Smooth muscle cell of the brain vasculature (primary cell): ENCODE results near the gene ATRX.
"Not testable (repeated sequence)": the region's sequence is repeated elsewhere in the genome, so short reads cannot be mapped to it uniquely, and the experiment has no call there.

Experiments used
- DNase-seq: peaks from one replicate; pipeline ENCODE4 v3.0.0-alpha.2; 2012; ENCODE audit warnings: low read depth, low spot score

Gene ATRX

DNA sequence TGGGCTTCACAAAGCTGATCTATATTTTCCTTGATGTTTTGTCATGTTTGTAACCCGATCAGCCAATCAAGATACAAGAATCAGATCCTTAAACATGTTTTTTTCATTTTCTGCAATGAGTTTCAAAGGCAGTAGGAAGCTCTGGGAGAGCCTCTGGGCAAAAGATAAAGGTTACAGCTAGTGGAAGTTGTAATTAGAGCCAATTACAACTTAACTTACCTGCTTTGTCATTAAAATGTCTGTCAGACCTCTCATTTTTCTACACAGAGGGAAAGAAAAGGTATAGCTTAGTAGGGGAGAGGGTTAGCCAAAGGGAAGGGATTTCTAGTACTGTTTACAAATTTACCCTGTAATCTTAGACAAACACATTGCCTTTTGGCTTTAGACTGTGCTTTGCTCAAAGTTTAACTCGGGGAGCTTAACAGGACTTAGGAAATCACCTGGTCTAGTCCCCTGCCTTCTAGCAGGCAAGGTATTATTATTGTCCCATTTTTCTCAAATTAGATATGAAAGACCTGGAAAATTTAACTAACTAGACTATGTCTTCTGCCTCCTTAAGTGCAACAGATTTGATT is 283.0 kb downstream of the ATRX start:
- DNase-seq = no peak

DNA sequence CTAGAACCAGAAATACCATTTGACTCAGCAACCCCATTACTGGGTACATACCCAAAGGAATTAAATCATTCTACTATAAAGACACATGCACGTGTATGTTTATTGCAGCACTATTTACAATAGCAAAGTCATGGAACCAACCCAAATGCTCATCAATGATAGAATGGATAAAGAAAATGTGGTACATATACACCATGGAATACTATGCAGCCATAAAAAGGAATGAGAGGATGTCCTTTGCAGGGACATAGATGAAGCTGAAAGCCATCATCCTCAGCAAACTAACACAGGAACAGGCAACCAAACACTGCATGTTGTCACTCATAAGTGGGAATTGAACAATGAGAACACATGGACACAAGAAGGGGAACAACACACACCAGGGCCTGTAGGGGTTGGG is 285.9 kb downstream of the ATRX start:
- not testable (repeated sequence) for DNase-seq

DNA sequence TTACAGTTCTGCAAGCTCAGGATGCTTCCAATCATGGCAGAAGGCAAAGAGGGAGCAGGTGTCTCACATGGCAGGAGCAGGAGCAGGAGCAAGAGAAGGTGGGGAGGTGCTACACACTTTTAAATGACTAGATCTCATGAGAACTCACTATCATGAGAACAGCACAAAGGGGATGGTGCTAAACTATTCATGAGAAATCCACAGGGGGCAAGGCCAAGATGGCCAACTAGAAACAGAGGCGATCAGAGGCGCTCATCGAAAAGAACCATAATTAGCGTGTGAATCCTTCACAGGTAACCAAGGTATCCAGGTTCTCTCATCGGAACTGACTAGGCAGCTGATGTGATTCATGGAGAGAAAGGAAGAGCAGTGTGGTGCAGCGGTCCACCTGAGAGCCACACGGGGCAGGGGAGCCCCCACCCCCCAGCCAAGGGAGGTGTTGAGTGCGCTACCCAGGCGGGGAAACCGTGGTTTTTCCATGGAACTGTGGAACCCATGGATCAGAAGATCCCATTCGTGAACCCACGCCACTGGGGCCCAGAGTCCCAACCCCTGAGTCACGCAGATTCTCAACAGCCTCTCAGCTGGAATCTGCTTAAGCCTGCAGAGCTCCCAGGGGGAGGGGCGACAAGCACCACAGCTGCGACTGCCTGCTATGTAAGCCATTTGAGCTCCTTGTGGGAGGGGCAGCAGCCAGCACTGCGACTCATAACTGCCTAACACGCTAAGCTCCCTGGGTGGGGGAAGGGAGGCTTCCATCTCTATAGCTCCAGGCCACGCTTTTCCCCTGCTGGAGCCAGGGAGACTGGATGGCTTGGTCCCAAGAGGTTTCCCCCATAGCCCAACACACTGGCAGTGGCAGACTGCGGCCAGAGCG is 292.1 kb downstream of the ATRX start:
- peak; percentile 35 for DNase-seq

DNA sequence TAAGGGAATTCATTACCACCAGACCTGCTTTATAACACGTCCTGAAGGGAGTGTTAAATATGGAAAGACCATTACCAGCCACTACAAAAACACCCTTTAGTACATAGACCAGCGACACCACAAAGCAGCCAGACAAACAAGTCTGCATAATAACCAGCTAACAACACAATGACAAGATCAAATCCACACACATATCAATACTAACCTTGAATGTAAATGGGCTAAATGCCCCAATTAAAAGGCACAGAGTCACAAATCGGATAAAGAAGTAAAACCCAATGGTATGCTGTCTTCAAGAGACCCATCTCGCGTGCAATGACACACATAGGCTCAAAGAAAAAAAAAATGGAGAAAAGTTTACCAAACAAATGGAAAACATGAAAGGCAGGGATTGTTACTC is 302.0 kb downstream of the ATRX start:
- no peak for DNase-seq

DNA sequence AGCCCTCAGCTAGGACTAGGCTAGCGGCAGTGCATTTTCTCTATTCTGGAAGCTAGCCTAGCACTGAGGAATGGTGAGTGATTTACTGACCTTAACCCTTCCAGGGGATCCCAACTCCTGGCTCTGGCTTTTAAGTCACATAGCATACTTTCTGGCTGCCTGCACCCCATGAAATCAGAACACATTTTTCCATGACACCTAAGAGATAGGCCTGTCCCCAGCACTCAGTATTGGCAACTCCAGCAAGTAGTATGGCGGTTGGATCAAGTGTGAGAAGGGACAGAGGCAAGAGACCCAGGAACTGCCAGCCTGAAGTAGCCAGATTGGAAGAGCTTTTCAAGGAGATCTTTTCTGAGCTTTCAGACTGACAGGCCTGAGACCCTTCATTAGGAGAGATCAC is 330.6 kb downstream of the ATRX start:
- DNase-seq = no peak
